H9 (cell line): ENCODE measurements around the gene DPP3. TPM values are rescaled to one million over a fixed set of nuclear protein-coding genes. Genes with fewer than 3 reads are reported as not detected.
A peak's percentile ranks its signal among the peaks of the same experiment; 100 is the strongest.

Experiments
- DNase-seq: peaks from one replicate; pipeline ENCODE4 v3.0.0-alpha.2; 2017
- H2AFZ ChIP-seq: one replicate; pipeline ENCODE4 v1.6.1; 2013; ENCODE audit warnings: mild to moderate bottlenecking, low read length, control low read depth, moderate library complexity
- H2AK5ac ChIP-seq: 2 replicates; pipeline ENCODE4 v1.6.1; 2013; ENCODE audit warnings: low read length, control low read depth, mixed read lengths; ENCODE audit not compliant: insufficient read length
- H2BK120ac ChIP-seq: one replicate; pipeline ENCODE4 v1.6.1; 2013; ENCODE audit warnings: low read depth, mild to moderate bottlenecking, low read length, control low read depth, inconsistent platforms; ENCODE audit not compliant: poor library complexity, severe bottlenecking
- H2BK12ac ChIP-seq: 2 replicates; pipeline ENCODE4 v1.6.1; 2013; ENCODE audit warnings: low read length, control low read depth, mixed read lengths, low read depth; ENCODE audit not compliant: insufficient read length
- H2BK15ac ChIP-seq: 2 replicates; pipeline ENCODE4 v1.6.1; 2013; ENCODE audit warnings: low read depth, low read length, control low read depth
- H2BK20ac ChIP-seq: one replicate; pipeline ENCODE4 v1.6.1; 2013; ENCODE audit warnings: low read depth, mild to moderate bottlenecking, low read length, control low read depth, inconsistent platforms; ENCODE audit not compliant: poor library complexity, severe bottlenecking
- H2BK5ac ChIP-seq: 2 replicates; pipeline ENCODE4 v1.6.1; 2013; ENCODE audit warnings: low read length, control low read depth, mixed read lengths; ENCODE audit not compliant: insufficient read length
- H3K14ac ChIP-seq: 2 replicates; pipeline ENCODE4 v1.6.1; 2013; ENCODE audit warnings: low read length, control low read depth; ENCODE audit not compliant: insufficient read depth
- H3K18ac ChIP-seq: 2 replicates; pipeline ENCODE4 v1.6.1; 2013; ENCODE audit warnings: low read depth, mild to moderate bottlenecking, mixed read lengths, low read length, control low read depth; ENCODE audit not compliant: insufficient read length
- H3K23ac ChIP-seq: 2 replicates; pipeline ENCODE4 v1.6.1; 2013; ENCODE audit warnings: low read length, control low read depth, mixed read lengths, low read depth; ENCODE audit not compliant: insufficient read length
- H3K23me2 ChIP-seq: 2 replicates; pipeline ENCODE4 v1.6.1; 2013; ENCODE audit warnings: low read depth, mild to moderate bottlenecking, mixed read lengths, low read length, control low read depth; ENCODE audit not compliant: insufficient read length, poor library complexity, severe bottlenecking
- H3K27ac ChIP-seq: 2 replicates; pipeline ENCODE4 v1.5.1; 2013; ENCODE audit warnings: low read length, control low read depth, mixed read lengths, low read depth; ENCODE audit not compliant: insufficient read length
- H3K27me3 ChIP-seq: 2 replicates; pipeline ENCODE4 v1.6.1; 2013; ENCODE audit warnings: low read length, control low read depth, inconsistent platforms; ENCODE audit not compliant: insufficient read depth
- H3K4ac ChIP-seq: 2 replicates; pipeline ENCODE4 v1.6.1; 2013; ENCODE audit warnings: low read depth, mild to moderate bottlenecking, control low read depth, inconsistent platforms, low read length, moderate library complexity
- H3K4me1 ChIP-seq: 2 replicates; pipeline ENCODE4 v1.6.1; 2013; ENCODE audit warnings: low read length, control low read depth, inconsistent platforms; ENCODE audit not compliant: insufficient read depth
- H3K4me2 ChIP-seq: 2 replicates; pipeline ENCODE4 v1.6.1; 2013; ENCODE audit warnings: low read length, control low read depth, mixed read lengths; ENCODE audit not compliant: insufficient read length, insufficient read depth
- H3K56ac ChIP-seq: 2 replicates; pipeline ENCODE4 v1.6.1; 2013; ENCODE audit warnings: low read depth, mild to moderate bottlenecking, mixed read lengths, low read length, control low read depth; ENCODE audit not compliant: insufficient read length
- H3K79me1 ChIP-seq: 2 replicates; pipeline ENCODE4 v1.6.1; 2013; ENCODE audit warnings: low read depth, mild to moderate bottlenecking, moderate library complexity, low read length, control low read depth, inconsistent platforms; ENCODE audit not compliant: insufficient read depth, poor library complexity, severe bottlenecking
- H3K79me2 ChIP-seq: 2 replicates; pipeline ENCODE4 v1.6.1; 2013; ENCODE audit warnings: low read length, control low read depth, inconsistent platforms; ENCODE audit not compliant: insufficient read depth
- H3K9ac ChIP-seq: 2 replicates; pipeline ENCODE4 v1.6.1; 2013; ENCODE audit warnings: low read length, control low read depth, mixed read lengths; ENCODE audit not compliant: insufficient read length; ENCODE audit errors: extremely low read depth
- H3K9me3 ChIP-seq: one replicate; pipeline ENCODE4 v1.6.1; 2013; ENCODE audit warnings: low read depth, low read length, inconsistent platforms; ENCODE audit not compliant: control insufficient read depth
- H3T11ph ChIP-seq: one replicate; pipeline ENCODE4 v1.6.1; 2013; ENCODE audit warnings: mild to moderate bottlenecking, low read length, control low read depth, inconsistent platforms
- H4K20me1 ChIP-seq: one replicate; pipeline ENCODE4 v1.6.1; 2013; ENCODE audit not compliant: control insufficient read depth, insufficient read length, insufficient read depth
- H4K5ac ChIP-seq: 2 replicates; pipeline ENCODE4 v1.6.1; 2013; ENCODE audit warnings: low read depth, mild to moderate bottlenecking, mixed read lengths, low read length, control low read depth; ENCODE audit not compliant: insufficient read length
- H4K8ac ChIP-seq: replicated peaks from 2 replicates; pipeline ENCODE4 v1.6.1; 2013; ENCODE audit warnings: low read length, control low read depth, mixed read lengths, low read depth; ENCODE audit not compliant: insufficient read length
- H4K91ac ChIP-seq: 2 replicates; pipeline ENCODE4 v1.6.1; 2013; ENCODE audit warnings: low read depth, mild to moderate bottlenecking, moderate library complexity, mixed read lengths, low read length, control low read depth; ENCODE audit not compliant: insufficient read length
- H3K27ac Mint-ChIP-seq, 3 experiments: 2 replicates in 2 of 3; 3 replicates in 1 of 3; pipeline ENCODE4 v1.8.0; 2020 to 2021; ENCODE audit warnings: mixed read lengths in 3 of 3, mild to moderate bottlenecking in 1 of 3, moderate library complexity in 1 of 3
- H3K27me3 Mint-ChIP-seq: 2 replicates; pipeline ENCODE4 v1.8.0; 2021; ENCODE audit warnings: low read depth, mild to moderate bottlenecking, moderate library complexity, mixed read lengths
- H3K36me3 Mint-ChIP-seq, 3 experiments: 2 replicates in 2 of 3; 3 replicates in 1 of 3; pipeline ENCODE4 v1.8.0; 2020 to 2021; ENCODE audit warnings: low read depth in 3 of 3, mixed read lengths in 3 of 3; ENCODE audit not compliant: insufficient read depth in 1 of 3
- H3K4me1 Mint-ChIP-seq, 2 experiments: 2 replicates each; pipeline ENCODE4 v1.8.0; 2020; ENCODE audit warnings: mixed read lengths in 2 of 2
- H3K4me3 Mint-ChIP-seq, 2 experiments: 2 replicates in 1 of 2; 3 replicates in 1 of 2; pipeline ENCODE4 v1.8.0; 2020 to 2021; ENCODE audit warnings: mild to moderate bottlenecking in 2 of 2, mixed read lengths in 2 of 2, moderate library complexity in 1 of 2
- H3K9me3 Mint-ChIP-seq, 2 experiments: 2 replicates in 1 of 2; 3 replicates in 1 of 2; pipeline ENCODE4 v1.8.0; 2020; ENCODE audit warnings: mild to moderate bottlenecking in 2 of 2, mixed read lengths in 2 of 2, moderate library complexity in 1 of 2
- WGBS: extraction: QIAGEN DNeasy Blood & Tissue Kit; methylation state at CpG from one replicate; pipeline ENCODE4 v1.1.7; 2013; ENCODE audit warnings: missing lambda C conversion rate, low lambda C conversion rate, mixed read lengths; ENCODE audit not compliant: insufficient read length; ENCODE audit errors: extremely low coverage; 5-methylcytosine and 5-hydroxymethylcytosine counted together
- total RNA-seq: library from RNA; stranded (reverse); gene quantifications from 2 replicates; pipeline ENCODE4 v1.2.1, GENCODE V29; 2021
- TF ChIP-seq, protein P1 (sequence below): fragments of 200-600 bp; sonication (generic); conservative IDR thresholded peaks from 3 replicates; pipeline ENCODE4 v1.8.0; 2021; ENCODE audit warnings: antibody characterized with exemption, mild to moderate bottlenecking

Gene DPP3
- total RNA-seq, 1 experiment from 2014 or later = 85.3 TPM

DNA sequence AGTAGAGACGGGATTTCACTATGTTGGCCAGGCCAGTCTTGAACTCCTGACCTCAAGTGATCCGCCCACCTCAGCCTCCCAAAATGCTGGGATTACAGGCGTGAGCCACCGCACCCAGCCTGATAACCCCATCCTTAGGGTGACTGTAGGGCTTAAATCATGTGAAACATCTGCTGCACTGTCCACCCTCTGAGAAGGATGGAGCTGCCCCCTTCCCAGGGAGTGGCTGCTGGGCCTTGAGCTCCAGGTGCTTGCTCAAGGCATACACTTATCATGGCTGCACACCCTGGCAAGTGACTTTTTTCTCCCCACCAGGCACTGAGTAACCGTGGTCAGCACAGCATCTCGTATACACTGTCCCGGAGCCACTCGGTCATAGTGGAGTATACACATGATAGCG lies 8.2 kb upstream of the DPP3 start:
- Histone ChIP-seq H4K5ac (no peak overlapping the region), H2AFZ (no peak overlapping the region), H3K18ac (no peak overlapping the region), H2BK15ac (no peak overlapping the region), H2BK120ac (no peak overlapping the region), H4K91ac (no peak overlapping the region), H3K14ac (no peak overlapping the region), H3K4me1 (no peaks in the 10 kb centered on the region), H3K9ac (no peak overlapping the region), H3K4me2 (no peak overlapping the region), H3K4ac (no peak overlapping the region), H3K56ac (no peak overlapping the region), H3T11ph (no peak overlapping the region), H2AK5ac (no peak overlapping the region), H3K79me1 (no peaks in the 10 kb centered on the region), H4K20me1 (no peaks in the 10 kb centered on the region), H3K27ac (no peak overlapping the region), H3K9me3 (no peaks in the 10 kb centered on the region), H2BK12ac (no peak overlapping the region), H3K79me2 (no peaks in the 10 kb centered on the region), H3K27me3 (no peaks in the 10 kb centered on the region), H2BK5ac (no peak overlapping the region), H2BK20ac (no peak overlapping the region), H3K23ac (no peak overlapping the region), H3K23me2 (no peaks in the 10 kb centered on the region), H4K8ac (no peak overlapping the region)
- Mint-ChIP-seq H3K4me3 (no peak overlapping the region), H3K4me1 (peaks cover 20 to 35% of the 10 kb centered on the region in 2 experiments), H3K27me3 (peaks cover 2% of the 10 kb centered on the region), H3K27ac (peak overlapping the region in 1 of 3 experiments; percentile 22; a peak in 1 of 7 replicates), H3K9me3 (no peaks in the 10 kb centered on the region), H3K36me3 (peaks cover 3 to 30% (median 23%) of the 10 kb centered on the region in 3 experiments; a peak in 5 of 7 replicates)
- no peak for DNase-seq
- no CpG with 5 or more reads among the region's 9 CpGs for WGBS
- TF ChIP-seq, protein P1, sequence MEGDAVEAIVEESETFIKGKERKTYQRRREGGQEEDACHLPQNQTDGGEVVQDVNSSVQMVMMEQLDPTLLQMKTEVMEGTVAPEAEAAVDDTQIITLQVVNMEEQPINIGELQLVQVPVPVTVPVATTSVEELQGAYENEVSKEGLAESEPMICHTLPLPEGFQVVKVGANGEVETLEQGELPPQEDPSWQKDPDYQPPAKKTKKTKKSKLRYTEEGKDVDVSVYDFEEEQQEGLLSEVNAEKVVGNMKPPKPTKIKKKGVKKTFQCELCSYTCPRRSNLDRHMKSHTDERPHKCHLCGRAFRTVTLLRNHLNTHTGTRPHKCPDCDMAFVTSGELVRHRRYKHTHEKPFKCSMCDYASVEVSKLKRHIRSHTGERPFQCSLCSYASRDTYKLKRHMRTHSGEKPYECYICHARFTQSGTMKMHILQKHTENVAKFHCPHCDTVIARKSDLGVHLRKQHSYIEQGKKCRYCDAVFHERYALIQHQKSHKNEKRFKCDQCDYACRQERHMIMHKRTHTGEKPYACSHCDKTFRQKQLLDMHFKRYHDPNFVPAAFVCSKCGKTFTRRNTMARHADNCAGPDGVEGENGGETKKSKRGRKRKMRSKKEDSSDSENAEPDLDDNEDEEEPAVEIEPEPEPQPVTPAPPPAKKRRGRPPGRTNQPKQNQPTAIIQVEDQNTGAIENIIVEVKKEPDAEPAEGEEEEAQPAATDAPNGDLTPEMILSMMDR = no peak
